DND-41 (cell line): ENCODE data around the gene TAS1R3.

Experiments
- ATAC-seq: fragments of 200-7000 bp; cut with Tn5 transposase; 3 replicates; pipeline ENCODE4 v1.9.1; 2021; ENCODE audit warnings: low read depth; ENCODE audit not compliant: insufficient read depth
- DNase-seq: peaks from one replicate; pipeline ENCODE4 v3.0.0-alpha.2; 2020
- H2AFZ ChIP-seq: 2 replicates; pipeline ENCODE4 v1.6.0; 2012; ENCODE audit warnings: low read depth, low read length
- H3K27ac ChIP-seq: 2 replicates; pipeline ENCODE4 v1.5.1; 2012; ENCODE audit warnings: low read length, inconsistent platforms
- H3K27me3 ChIP-seq: fragments of 200-600 bp; sonication (generic); 2 replicates; pipeline ENCODE4 v1.6.0; 2012; ENCODE audit warnings: low read length, mild to moderate bottlenecking, inconsistent platforms; ENCODE audit not compliant: insufficient read depth, poor library complexity
- H3K36me3 ChIP-seq: 2 replicates; pipeline ENCODE4 v1.5.1; 2012; ENCODE audit warnings: low read length, inconsistent platforms; ENCODE audit not compliant: insufficient read depth
- H3K4me1 ChIP-seq: 2 replicates; pipeline ENCODE4 v1.5.1; 2012; ENCODE audit warnings: mild to moderate bottlenecking, low read length; ENCODE audit not compliant: insufficient read depth
- H3K4me2 ChIP-seq: 2 replicates; pipeline ENCODE4 v1.6.0; 2012; ENCODE audit warnings: mild to moderate bottlenecking, moderate library complexity, low read length, inconsistent platforms; ENCODE audit not compliant: insufficient read depth
- H3K4me3 ChIP-seq, 2 experiments: fragments of 200-600 bp in 1 of 2; shearing (Covaris generic) in 1 of 2; 2 replicates each; pipeline ENCODE4 v1.5.1; 2012 to 2016; ENCODE audit warnings: inconsistent platforms in 2 of 2, low read length in 2 of 2, mild to moderate bottlenecking in 2 of 2, low read depth in 1 of 2, moderate library complexity in 1 of 2
- H3K79me2 ChIP-seq: 2 replicates; pipeline ENCODE4 v1.6.0; 2012; ENCODE audit warnings: low read length, inconsistent platforms; ENCODE audit not compliant: insufficient read depth
- H3K9ac ChIP-seq: 2 replicates; pipeline ENCODE4 v1.6.0; 2012; ENCODE audit warnings: low read depth, mild to moderate bottlenecking, inconsistent platforms, low read length, moderate library complexity
- H3K9me3 ChIP-seq: 2 replicates; pipeline ENCODE4 v1.5.1; 2012; ENCODE audit warnings: low read length, moderate library complexity, mild to moderate bottlenecking, inconsistent platforms; ENCODE audit not compliant: insufficient read depth, severe bottlenecking
- H4K20me1 ChIP-seq: 2 replicates; pipeline ENCODE4 v1.6.0; 2012; ENCODE audit warnings: low read length; ENCODE audit not compliant: insufficient read depth
- CTCF ChIP-seq: IDR thresholded peaks from 2 replicates; pipeline ENCODE4 v1.5.1; 2012; ENCODE audit warnings: borderline replicate concordance, low read length, moderate library complexity, mild to moderate bottlenecking; ENCODE audit not compliant: poor library complexity, severe bottlenecking; ENCODE audit errors: extremely low read depth
- EZH2 ChIP-seq: IDR thresholded peaks from 3 replicates; pipeline ENCODE4 v1.6.1; 2012; ENCODE audit warnings: borderline replicate concordance, low read depth, mild to moderate bottlenecking, moderate library complexity, low read length, inconsistent platforms; ENCODE audit not compliant: severe bottlenecking

The TAS1R3 gene

GRCh38 chr1:1322418-1322817 lies 8.7 kb upstream of the TAS1R3 start:
- Histone ChIP-seq H3K4me3 (peak overlapping the region in 1 of 2 experiments; percentile 59; a peak in 1 of 4 replicates), H3K9me3 (no peaks in the 10 kb centered on the region), H2AFZ (no peak overlapping the region), H3K9ac (no peak overlapping the region; the same call in 1 of the 2 replicates), H3K27ac (no peak overlapping the region), H3K27me3 (no peaks in the 10 kb centered on the region), H3K36me3 (peaks cover 59% of the 10 kb centered on the region), H3K4me1 (peaks cover 51% of the 10 kb centered on the region), H3K4me2 (peak overlapping the region; percentile 84), H4K20me1 (peaks cover 78% of the 10 kb centered on the region), H3K79me2 (peaks cover 86% of the 10 kb centered on the region)
- ATAC-seq, result no peak
- TF ChIP-seq EZH2 (no peak), CTCF (no peak)
- DNase-seq, result no peak

GRCh38 chr1:1322952-1323351 lies 8.1 kb upstream of the TAS1R3 start:
- Histone ChIP-seq H3K79me2 (peaks cover 83% of the 10 kb centered on the region), H4K20me1 (peaks cover 75% of the 10 kb centered on the region), H3K36me3 (peaks cover 60% of the 10 kb centered on the region), H3K9me3 (no peaks in the 10 kb centered on the region), H3K4me2 (peak overlapping the region; percentile 84), H3K4me1 (peaks cover 51% of the 10 kb centered on the region), H3K4me3 (peak overlapping the region in 1 of 2 experiments; percentile 59; a peak in 2 of 4 replicates), H3K27ac (no peak overlapping the region), H3K9ac (peak overlapping the region; percentile 48), H2AFZ (no peak overlapping the region), H3K27me3 (no peaks in the 10 kb centered on the region)
- TF ChIP-seq CTCF, result no peak
- TF ChIP-seq EZH2, result no peak
- no peak for DNase-seq
- no peak for ATAC-seq

- TF ChIP-seq EZH2, result no peak
- H3K79me2 ChIP-seq, result peaks cover 73% of the 10 kb centered on the region
These were observed 7.0 kb upstream of the TAS1R3 start for GRCh38 chr1:1324084-1324523.

GRCh38 chr1:1324524-1325287 lies 6.4 kb upstream of the TAS1R3 start, which contains the start of the genes CPTP and INTS11:
Gene CPTP, plus strand, starts transcription at chr1:1324802. Its CDS starts 2,109 bp downstream, at chr1:1326911.
Gene INTS11, minus strand, starts transcription at chr1:1324660. Its CDS starts 52 bp downstream, at chr1:1324608.
- H2AFZ ChIP-seq, result peak within 1 kb of the TSS; percentile 90
- peaks cover 51% of the 10 kb centered on the region for H3K4me1 ChIP-seq
- DNase-seq, result peak; percentile 95
- H3K9ac ChIP-seq, result peak within 1 kb of the TSS; percentile 91
- H4K20me1 ChIP-seq, result peaks cover 70% of the 10 kb centered on the region
- peaks cover 67% of the 10 kb centered on the region for H3K79me2 ChIP-seq
- H3K36me3 ChIP-seq, result peaks cover 50% of the 10 kb centered on the region
- no peaks in the 10 kb centered on the region for H3K27me3 ChIP-seq
- peak within 1 kb of the TSS; percentile 100 for H3K4me2 ChIP-seq
- peak within 1 kb of the TSS; percentile 75 for H3K27ac ChIP-seq
- ATAC-seq, result peak; percentile 88
- no peaks in the 10 kb centered on the region for H3K9me3 ChIP-seq
- H3K4me3 ChIP-seq, result peak within 1 kb of the TSS; percentile 76 to 99
- no peak for TF ChIP-seq EZH2
- no peak for TF ChIP-seq CTCF

More at GRCh38 chr1:1324084-1324523, 7.0 kb upstream of the TAS1R3 start:
- Histone ChIP-seq H3K9me3 (no peaks in the 10 kb centered on the region), H3K4me2 (peak overlapping the region; percentile 100), H2AFZ (peak overlapping the region; percentile 80), H3K27ac (peak overlapping the region; percentile 74), H3K9ac (peak overlapping the region; percentile 91), H3K4me1 (peaks cover 51% of the 10 kb centered on the region), H3K27me3 (no peaks in the 10 kb centered on the region), H4K20me1 (peaks cover 71% of the 10 kb centered on the region), H3K4me3 (peak overlapping the region; percentile 76 to 99), H3K36me3 (peaks cover 56% of the 10 kb centered on the region)
- peak; percentile 47 for ATAC-seq
- DNase-seq, result no peak
